Naive B cell (primary cell): ENCODE measurements around the gene PSD2. TPM values are rescaled to one million over a fixed set of nuclear protein-coding genes. Genes with fewer than 3 reads are reported as not detected.

Source experiments
- ATAC-seq, 2 donors: fragments of 150-1000 bp; cut with Tn5 transposase; 2 replicates each; pipeline ENCODE4 v1.10.0; 2021; ENCODE audit warnings: low read depth in 2 of 2, mild to moderate bottlenecking in 2 of 2, moderate library complexity in 2 of 2
- DNase-seq: peaks from one replicate; pipeline ENCODE4 v3.0.0; 2022
- H3K27ac Mint-ChIP-seq, 6 donors: one replicate each; pipeline ENCODE4 v1.8.0; 2020 to 2022; ENCODE audit warnings: mild to moderate bottlenecking in 6 of 6, mixed read lengths in 6 of 6, moderate library complexity in 5 of 6, inconsistent platforms in 2 of 6
- H3K27me3 Mint-ChIP-seq, 3 donors: one replicate each; pipeline ENCODE4 v1.8.0; 2021 to 2022; ENCODE audit warnings: mixed read lengths in 3 of 3, mild to moderate bottlenecking in 1 of 3
- H3K36me3 Mint-ChIP-seq, 2 donors: one replicate each; pipeline ENCODE4 v1.8.0; 2020 to 2022; ENCODE audit warnings: mixed read lengths in 2 of 2, inconsistent platforms in 1 of 2, mild to moderate bottlenecking in 1 of 2
- H3K4me1 Mint-ChIP-seq, 3 donors: one replicate each; pipeline ENCODE4 v1.8.0; 2020 to 2022; ENCODE audit warnings: mixed read lengths in 3 of 3, inconsistent platforms in 1 of 3, mild to moderate bottlenecking in 1 of 3, moderate library complexity in 1 of 3
- H3K4me3 Mint-ChIP-seq, 8 donors: one replicate each; pipeline ENCODE4 v1.8.0; 2020 to 2022; ENCODE audit warnings: mild to moderate bottlenecking in 8 of 8, mixed read lengths in 8 of 8, moderate library complexity in 8 of 8, inconsistent platforms in 2 of 8
- H3K9me3 Mint-ChIP-seq, 7 donors: one replicate each; pipeline ENCODE4 v1.8.0; 2020 to 2022; ENCODE audit warnings: mixed read lengths in 7 of 7, mild to moderate bottlenecking in 5 of 7, inconsistent platforms in 2 of 7, moderate library complexity in 1 of 7
- polyA plus RNA-seq, 6 donors: library from polyadenylated mRNA; unstranded; fragments of 300-500 nt; fragmentation: Illumina TruSeq; gene quantifications; one replicate each; pipeline ENCODE4 v1.2.3, GENCODE V29; 2021; ENCODE audit warnings: low read depth in 6 of 6

PSD2 gene
- polyA plus RNA-seq, 6 donors from 2014 or later = not detected

DNA sequence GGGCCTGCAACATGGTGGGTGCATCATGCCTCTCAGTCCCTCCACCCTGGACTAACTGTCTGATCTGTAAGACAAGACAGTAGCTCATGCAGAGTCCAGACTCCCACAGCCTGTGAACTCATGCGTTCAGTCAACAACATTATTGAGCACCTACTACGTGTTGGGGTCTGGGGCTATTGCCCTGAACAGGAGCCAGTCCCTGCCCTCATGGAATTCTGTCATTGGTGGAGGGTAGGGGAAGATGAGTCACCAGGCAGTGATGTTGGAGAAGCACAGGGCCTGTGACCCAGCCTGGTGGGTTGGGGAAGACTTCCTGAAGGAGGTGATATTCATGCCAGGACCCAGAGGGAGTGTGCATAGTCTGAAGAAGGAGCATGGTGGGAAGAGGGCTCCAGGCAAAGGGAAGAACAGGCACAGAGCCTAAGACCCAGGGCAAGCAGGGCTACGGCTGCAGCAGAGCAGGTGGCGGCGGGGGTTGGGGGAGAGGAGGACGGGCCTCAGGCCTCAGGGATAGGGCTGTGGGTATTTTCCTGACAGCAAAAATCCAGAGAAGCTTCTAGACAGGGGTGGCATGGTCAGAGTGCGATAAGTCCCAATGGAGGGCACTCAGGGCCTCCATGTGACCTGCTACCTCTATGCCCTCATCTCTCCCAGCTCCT is 26.7 kb upstream of the PSD2 start:
- no peak for ATAC-seq
- peak overlapping the region in 1 of 6 donors; percentile 73 for H3K27ac Mint-ChIP-seq
- H3K4me1 Mint-ChIP-seq = peaks cover 17 to 19% (median 19%) of the 10 kb centered on the region in 3 donors

GRCh38 chr5:139769477-139769876 is 26.1 kb upstream of the PSD2 start:
- H3K27ac Mint-ChIP-seq = no peak overlapping the region
- DNase-seq (no peak), ATAC-seq (no peak)
- H3K9me3 Mint-ChIP-seq = no peaks in the 10 kb centered on the region
- H3K36me3 Mint-ChIP-seq = no peaks in the 10 kb centered on the region
- H3K27me3 Mint-ChIP-seq = peaks cover 4 to 7% (median 5%) of the 10 kb centered on the region in 3 donors
- no peak overlapping the region for H3K4me3 Mint-ChIP-seq
- peaks cover 15 to 21% (median 17%) of the 10 kb centered on the region in 3 donors for H3K4me1 Mint-ChIP-seq

More for the DNA sequence above, 26.7 kb upstream of the PSD2 start:
- no peaks in the 10 kb centered on the region for H3K9me3 Mint-ChIP-seq
- peaks cover 4 to 8% (median 5%) of the 10 kb centered on the region in 3 donors for H3K27me3 Mint-ChIP-seq
- H3K4me3 Mint-ChIP-seq = peak overlapping the region in 1 of 8 donors; percentile 12
- DNase-seq = no peak
- H3K36me3 Mint-ChIP-seq = no peaks in the 10 kb centered on the region

- H3K4me3 Mint-ChIP-seq = no peak overlapping the region
- peaks cover 0 to 7% (median 5%) of the 10 kb centered on the region in 3 donors for H3K27me3 Mint-ChIP-seq
Measured at GRCh38 chr5:139770722-139771121, 24.9 kb upstream of the PSD2 start.

GRCh38 chr5:139772089-139772791 is 23.4 kb upstream of the PSD2 start:
- Mint-ChIP-seq H3K9me3 (no peaks in the 10 kb centered on the region), H3K4me1 (peaks cover 14 to 22% (median 15%) of the 10 kb centered on the region in 3 donors), H3K27ac (no peak overlapping the region), H3K36me3 (no peaks in the 10 kb centered on the region), H3K27me3 (peaks cover 0 to 7% (median 5%) of the 10 kb centered on the region in 3 donors), H3K4me3 (no peak overlapping the region)
- DNase-seq = no peak
- ATAC-seq = no peak

More at GRCh38 chr5:139770722-139771121, 24.9 kb upstream of the PSD2 start:
- ATAC-seq (no peak), DNase-seq (no peak)
- Mint-ChIP-seq H3K36me3 (no peaks in the 10 kb centered on the region), H3K9me3 (no peaks in the 10 kb centered on the region), H3K4me1 (peaks cover 12 to 21% (median 14%) of the 10 kb centered on the region in 3 donors), H3K27ac (no peak overlapping the region)

DNA sequence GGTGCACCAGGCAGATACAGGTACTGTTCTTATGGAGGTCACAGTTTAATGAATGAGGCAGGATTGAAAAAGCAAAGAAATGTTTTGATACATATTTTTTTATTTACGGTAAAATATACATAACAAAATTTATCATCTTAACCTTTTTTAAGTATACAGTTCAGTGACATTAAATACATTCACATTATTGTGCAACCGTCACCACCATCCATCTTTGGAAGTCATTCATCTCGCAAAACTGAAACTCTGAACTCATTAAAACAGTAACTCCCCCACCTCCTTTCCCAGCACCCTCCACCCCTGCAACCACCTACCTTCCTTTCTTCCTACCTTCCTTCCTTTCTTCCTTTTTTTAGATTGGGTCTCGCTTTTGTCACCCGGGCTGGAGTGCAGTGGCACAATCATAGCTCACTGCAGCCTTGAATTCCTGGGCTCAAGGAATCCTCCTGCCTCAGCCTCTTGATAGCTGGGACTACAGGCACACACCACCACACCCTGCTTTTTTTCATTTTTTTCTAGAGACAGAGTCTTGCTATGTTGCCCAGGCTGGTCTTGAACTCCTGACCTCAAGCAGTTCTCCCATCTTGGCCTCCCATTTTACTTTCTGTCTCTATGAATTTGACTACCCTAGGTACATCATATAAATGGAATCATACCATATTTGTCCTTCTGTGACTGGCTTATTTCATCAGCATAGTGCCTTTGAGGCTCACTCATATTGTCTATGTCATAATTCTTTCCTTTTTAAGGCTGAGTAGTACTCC is 22.5 kb upstream of the PSD2 start:
- no peak overlapping the region for H3K4me3 Mint-ChIP-seq
- ATAC-seq (no peak), DNase-seq (no peak)
- no peaks in the 10 kb centered on the region for H3K9me3 Mint-ChIP-seq
- peaks cover 14 to 22% (median 15%) of the 10 kb centered on the region in 3 donors for H3K4me1 Mint-ChIP-seq
- H3K27ac Mint-ChIP-seq = no peak overlapping the region
- H3K27me3 Mint-ChIP-seq = peaks cover 0 to 7% (median 5%) of the 10 kb centered on the region in 3 donors
- no peaks in the 10 kb centered on the region for H3K36me3 Mint-ChIP-seq

GRCh38 chr5:139774980-139775661 is 20.5 kb upstream of the PSD2 start:
- Mint-ChIP-seq H3K27me3 (peaks cover 0 to 7% (median 5%) of the 10 kb centered on the region in 3 donors), H3K9me3 (no peaks in the 10 kb centered on the region), H3K27ac (peak overlapping the region; percentile 37 to 88 (median 80)), H3K4me1 (peaks cover 14 to 22% (median 15%) of the 10 kb centered on the region in 3 donors), H3K36me3 (no peaks in the 10 kb centered on the region), H3K4me3 (peak overlapping the region; percentile 26 to 80 (median 62))
- DNase-seq (peak; percentile 74), ATAC-seq (peak; percentile 91)

- no peaks in the 10 kb centered on the region for H3K9me3 Mint-ChIP-seq
- H3K27ac Mint-ChIP-seq = peak overlapping the region in 3 of 6 donors; percentile 9 to 88 (median 37)
- peak overlapping the region in 4 of 8 donors; percentile 47 to 62 (median 49) for H3K4me3 Mint-ChIP-seq
- H3K36me3 Mint-ChIP-seq = no peaks in the 10 kb centered on the region
- no peak for ATAC-seq
- DNase-seq = no peak
- peaks cover 0 to 7% (median 5%) of the 10 kb centered on the region in 3 donors for H3K27me3 Mint-ChIP-seq
- peaks cover 14 to 22% (median 15%) of the 10 kb centered on the region in 3 donors for H3K4me1 Mint-ChIP-seq
Measured at GRCh38 chr5:139775872-139776271, 19.7 kb upstream of the PSD2 start.

DNA sequence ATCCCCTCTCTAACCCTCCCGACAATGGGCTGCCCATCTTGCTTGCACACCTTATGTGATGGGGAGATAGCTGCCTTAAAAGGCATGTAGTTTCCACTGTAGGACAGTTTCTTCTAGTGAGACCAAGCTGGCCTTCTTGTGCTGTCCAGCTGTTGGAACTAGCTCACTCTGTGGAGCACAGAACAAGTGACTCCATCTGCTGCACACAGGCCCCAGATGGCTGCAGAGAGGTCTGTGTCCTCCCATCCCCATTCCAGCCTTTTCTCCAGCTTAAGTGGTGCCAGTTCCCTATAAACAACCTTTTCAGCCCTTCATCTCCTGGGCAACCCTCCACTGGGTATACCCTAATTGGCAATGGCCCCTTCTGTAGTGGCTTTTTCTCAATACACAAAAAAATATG is 18.7 kb upstream of the PSD2 start:
- H3K27me3 Mint-ChIP-seq = peaks cover 0 to 7% (median 5%) of the 10 kb centered on the region in 3 donors
- no peaks in the 10 kb centered on the region for H3K36me3 Mint-ChIP-seq
- no peak for DNase-seq
- H3K27ac Mint-ChIP-seq = peak overlapping the region in 1 of 6 donors; percentile 29
- no peaks in the 10 kb centered on the region for H3K9me3 Mint-ChIP-seq
- H3K4me3 Mint-ChIP-seq = peak overlapping the region in 1 of 8 donors; percentile 36
- ATAC-seq = no peak
- peaks cover 14 to 22% (median 15%) of the 10 kb centered on the region in 3 donors for H3K4me1 Mint-ChIP-seq

- peaks cover 19 to 28% (median 25%) of the 10 kb centered on the region in 3 donors for H3K27me3 Mint-ChIP-seq
- H3K36me3 Mint-ChIP-seq = peaks cover 0 to 5% of the 10 kb centered on the region in 2 donors
- no peak overlapping the region for H3K27ac Mint-ChIP-seq
- peak overlapping the region in 1 of 8 donors; percentile 66 for H3K4me3 Mint-ChIP-seq
- H3K9me3 Mint-ChIP-seq = no peaks in the 10 kb centered on the region
- ATAC-seq (no peak), DNase-seq (no peak)
- peaks cover 0 to 6% (median 3%) of the 10 kb centered on the region in 3 donors for H3K4me1 Mint-ChIP-seq
Measured at GRCh38 chr5:139783436-139783965, 12.1 kb upstream of the PSD2 start.

- Mint-ChIP-seq H3K27ac (no peak overlapping the region), H3K27me3 (peaks cover 19 to 31% (median 28%) of the 10 kb centered on the region in 3 donors), H3K9me3 (no peaks in the 10 kb centered on the region), H3K36me3 (peaks cover 0 to 5% of the 10 kb centered on the region in 2 donors), H3K4me1 (peaks cover 0 to 6% (median 3%) of the 10 kb centered on the region in 3 donors), H3K4me3 (no peak overlapping the region)
- no peak for DNase-seq
- no peak for ATAC-seq
Measured at GRCh38 chr5:139784488-139784887, 11.1 kb upstream of the PSD2 start.

GRCh38 chr5:139787257-139787567 is 8.4 kb upstream of the PSD2 start:
- H3K36me3 Mint-ChIP-seq = peaks cover 0 to 5% of the 10 kb centered on the region in 2 donors
- peak overlapping the region; percentile 78 to 93 (median 87) for H3K4me3 Mint-ChIP-seq
- no peaks in the 10 kb centered on the region for H3K9me3 Mint-ChIP-seq
- peaks cover 0 to 6% (median 3%) of the 10 kb centered on the region in 3 donors for H3K4me1 Mint-ChIP-seq
- DNase-seq (no peak), ATAC-seq (no peak)
- H3K27me3 Mint-ChIP-seq = peaks cover 31 to 45% (median 43%) of the 10 kb centered on the region in 3 donors
- H3K27ac Mint-ChIP-seq = peak overlapping the region in 1 of 6 donors; percentile 61

DNA sequence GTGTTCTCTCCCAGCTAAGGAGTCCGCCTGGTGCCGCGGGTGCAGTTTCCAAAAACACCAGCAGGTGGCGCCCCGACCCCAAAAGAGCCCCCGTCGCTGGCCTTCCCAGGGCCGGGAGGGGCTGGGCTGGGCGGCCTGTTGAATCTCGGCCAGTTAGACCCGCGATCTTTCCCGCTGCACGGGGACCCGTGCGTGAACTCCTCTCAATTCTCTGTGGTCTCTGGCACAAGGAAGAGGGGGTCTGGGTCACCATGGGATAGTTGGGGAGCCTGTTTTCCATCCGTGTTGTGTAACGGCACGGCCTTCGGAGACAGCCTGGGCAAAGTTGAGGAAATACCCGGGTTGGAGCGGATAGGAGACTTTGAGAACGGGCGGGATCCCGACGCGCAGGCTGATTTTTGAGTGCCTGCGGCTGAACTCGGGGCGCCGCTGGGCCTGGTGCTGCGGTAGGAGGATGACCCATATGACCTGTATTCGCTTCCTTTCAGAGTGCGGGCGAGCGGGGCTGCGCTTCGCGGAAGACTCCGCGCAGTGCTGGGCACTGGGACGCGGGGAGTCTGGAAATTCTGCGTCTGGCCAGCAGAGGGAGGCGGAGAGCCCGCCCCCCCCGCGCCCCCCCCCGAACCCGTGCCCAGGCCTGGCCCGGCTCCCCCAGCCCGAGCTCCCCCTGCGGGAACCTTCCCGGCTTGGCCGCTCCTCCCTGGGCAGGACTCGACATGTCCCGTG is 7.9 kb upstream of the PSD2 start:
- peaks cover 0 to 5% of the 10 kb centered on the region in 2 donors for H3K36me3 Mint-ChIP-seq
- H3K27ac Mint-ChIP-seq = peak overlapping the region in 4 of 6 donors; percentile 37 to 70 (median 42)
- DNase-seq (peak; percentile 79), ATAC-seq (peak; percentile 88)
- H3K4me1 Mint-ChIP-seq = peaks cover 0 to 6% (median 3%) of the 10 kb centered on the region in 3 donors
- peak overlapping the region; percentile 78 to 93 (median 87) for H3K4me3 Mint-ChIP-seq
- H3K27me3 Mint-ChIP-seq = peaks cover 31 to 50% (median 47%) of the 10 kb centered on the region in 3 donors
- H3K9me3 Mint-ChIP-seq = no peaks in the 10 kb centered on the region
